Neural crest cell (in vitro differentiated cells): ENCODE measurements around the gene DENND1A. TPM values are rescaled to one million over a fixed set of nuclear protein-coding genes. Genes with fewer than 3 reads are reported as not detected.

Experiments
- DNase-seq: peaks from one replicate; pipeline ENCODE4 v3.0.0; 2021; ENCODE audit warnings: low read depth, mixed read lengths, low spot score
- H3K27ac Mint-ChIP-seq: one replicate; pipeline ENCODE4 v1.8.0; 2021; ENCODE audit warnings: mild to moderate bottlenecking, mixed read lengths; ENCODE audit not compliant: unreplicated experiment
- H3K27me3 Mint-ChIP-seq: 2 replicates; pipeline ENCODE4 v1.8.0; 2021; ENCODE audit warnings: low read depth, mild to moderate bottlenecking, mixed read lengths
- H3K36me3 Mint-ChIP-seq: 2 replicates; pipeline ENCODE4 v1.8.0; 2021; ENCODE audit warnings: low read depth, mild to moderate bottlenecking, mixed read lengths
- H3K4me1 Mint-ChIP-seq: 2 replicates; pipeline ENCODE4 v1.8.0; 2021; ENCODE audit warnings: mixed read lengths
- H3K4me3 Mint-ChIP-seq: one replicate; pipeline ENCODE4 v1.8.0; 2021; ENCODE audit warnings: mild to moderate bottlenecking, mixed read lengths
- H3K9me3 Mint-ChIP-seq: 2 replicates; pipeline ENCODE4 v1.8.0; 2021; ENCODE audit warnings: mixed read lengths
- total RNA-seq: library from RNA; stranded (reverse); gene quantifications from 2 replicates; pipeline ENCODE4 v1.2.1, GENCODE V29; 2021
- TF ChIP-seq, protein P1 (sequence below): fragments of 200-600 bp; sonication (generic); conservative IDR thresholded peaks from 2 replicates; pipeline ENCODE4 v1.5.0; 2021; ENCODE audit warnings: antibody characterized with exemption, mild to moderate bottlenecking

DENND1A gene
- total RNA-seq, 1 donor from 2014 or later: 17.8 TPM

DNA sequence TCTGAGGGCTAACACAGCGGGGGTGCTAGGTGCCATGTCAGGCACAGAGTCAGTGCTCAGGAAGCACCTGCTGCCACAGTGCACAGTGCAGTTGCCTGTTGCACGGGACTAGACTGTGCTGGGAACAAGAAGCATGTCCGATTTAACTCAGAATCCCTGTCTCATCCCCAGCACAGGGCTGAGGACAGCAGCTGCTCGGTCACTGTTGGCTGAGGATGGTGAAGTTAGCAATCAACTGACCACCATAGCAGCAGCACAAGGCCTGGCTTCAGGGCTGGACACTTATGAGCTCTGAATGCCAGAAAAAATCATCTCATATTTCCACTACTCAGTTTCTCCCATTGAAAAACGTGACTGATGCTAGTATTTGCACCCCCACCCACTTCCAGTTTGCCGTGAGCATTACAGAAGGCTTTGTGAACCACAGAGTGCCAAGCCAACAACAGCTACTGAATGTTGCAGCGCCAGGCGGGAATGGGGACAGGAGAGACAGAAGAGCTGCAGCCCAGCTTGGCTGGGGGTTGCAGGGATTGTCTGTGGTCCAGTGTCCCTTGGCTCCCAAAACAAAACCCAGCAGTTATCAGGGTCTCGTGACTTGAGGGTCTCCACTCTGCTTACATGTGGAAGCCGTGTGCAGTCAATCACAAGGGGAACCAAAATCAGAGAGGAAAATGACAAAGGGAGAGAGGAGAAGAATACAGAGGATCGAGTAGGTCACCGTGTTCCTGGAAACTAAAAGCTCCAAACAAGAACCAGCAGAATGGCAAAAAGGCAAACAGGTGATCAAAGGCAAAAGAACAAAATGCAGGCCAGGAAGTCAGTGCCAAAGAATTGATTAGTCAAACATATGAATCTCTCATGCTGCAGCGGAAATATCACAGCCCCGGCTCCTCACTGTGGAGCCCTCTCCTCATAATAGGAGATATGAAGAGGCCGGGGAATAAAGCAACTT, 418.3 kb downstream of the DENND1A start:
- Mint-ChIP-seq H3K27me3 (no peaks in the 10 kb centered on the region), H3K9me3 (no peaks in the 10 kb centered on the region), H3K36me3 (no peaks in the 10 kb centered on the region), H3K4me3 (no peak overlapping the region), H3K4me1 (peaks cover 6% of the 10 kb centered on the region), H3K27ac (no peak overlapping the region)
- TF ChIP-seq, protein P1, sequence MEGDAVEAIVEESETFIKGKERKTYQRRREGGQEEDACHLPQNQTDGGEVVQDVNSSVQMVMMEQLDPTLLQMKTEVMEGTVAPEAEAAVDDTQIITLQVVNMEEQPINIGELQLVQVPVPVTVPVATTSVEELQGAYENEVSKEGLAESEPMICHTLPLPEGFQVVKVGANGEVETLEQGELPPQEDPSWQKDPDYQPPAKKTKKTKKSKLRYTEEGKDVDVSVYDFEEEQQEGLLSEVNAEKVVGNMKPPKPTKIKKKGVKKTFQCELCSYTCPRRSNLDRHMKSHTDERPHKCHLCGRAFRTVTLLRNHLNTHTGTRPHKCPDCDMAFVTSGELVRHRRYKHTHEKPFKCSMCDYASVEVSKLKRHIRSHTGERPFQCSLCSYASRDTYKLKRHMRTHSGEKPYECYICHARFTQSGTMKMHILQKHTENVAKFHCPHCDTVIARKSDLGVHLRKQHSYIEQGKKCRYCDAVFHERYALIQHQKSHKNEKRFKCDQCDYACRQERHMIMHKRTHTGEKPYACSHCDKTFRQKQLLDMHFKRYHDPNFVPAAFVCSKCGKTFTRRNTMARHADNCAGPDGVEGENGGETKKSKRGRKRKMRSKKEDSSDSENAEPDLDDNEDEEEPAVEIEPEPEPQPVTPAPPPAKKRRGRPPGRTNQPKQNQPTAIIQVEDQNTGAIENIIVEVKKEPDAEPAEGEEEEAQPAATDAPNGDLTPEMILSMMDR: no peak
- no peak for DNase-seq

DNA sequence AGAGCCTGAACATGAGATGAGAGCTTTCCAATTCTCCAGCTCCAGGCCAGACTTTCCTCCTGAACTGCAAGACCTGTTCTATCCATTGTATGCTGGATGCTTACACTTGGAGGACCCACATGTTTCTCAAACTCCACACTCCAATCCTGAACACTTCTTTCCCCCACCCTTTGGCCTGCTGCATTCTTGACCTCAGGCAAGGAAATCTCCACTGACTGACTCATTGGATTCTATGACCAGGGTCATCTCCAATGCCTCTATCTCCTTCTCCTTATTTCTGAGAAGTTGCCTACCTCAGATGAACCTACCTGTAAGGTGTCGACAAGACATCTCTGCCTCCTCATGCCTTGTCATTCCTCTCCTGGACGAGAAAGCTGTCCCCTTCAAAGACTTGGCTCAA, 420.3 kb downstream of the DENND1A start:
- DNase-seq: no peak
- TF ChIP-seq, protein P1: no peak
- Mint-ChIP-seq H3K27me3 (no peaks in the 10 kb centered on the region), H3K4me3 (no peak overlapping the region), H3K27ac (no peak overlapping the region), H3K4me1 (peaks cover 6% of the 10 kb centered on the region), H3K36me3 (no peaks in the 10 kb centered on the region), H3K9me3 (no peaks in the 10 kb centered on the region)

DNA sequence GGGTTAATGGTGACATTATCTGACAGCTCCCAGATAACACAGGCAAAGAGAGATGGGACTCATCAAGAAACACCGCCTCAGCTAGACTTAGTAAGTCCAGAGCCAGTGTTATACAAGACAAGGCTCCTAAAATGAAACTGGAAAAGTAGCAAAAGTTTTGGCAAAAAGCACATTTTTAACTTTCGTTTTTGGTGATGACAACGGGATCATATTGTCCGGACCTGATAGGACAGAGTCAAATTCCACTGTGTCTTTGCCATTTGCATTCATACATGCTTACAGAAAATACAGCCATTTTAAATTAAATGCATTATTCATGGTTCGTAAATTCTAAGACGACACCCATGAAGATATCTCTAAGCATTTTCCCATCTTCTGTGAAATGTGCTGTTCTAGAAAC, 421.9 kb downstream of the DENND1A start:
- H3K4me1 Mint-ChIP-seq: peaks cover 6% of the 10 kb centered on the region
- DNase-seq: no peak
- no peaks in the 10 kb centered on the region for H3K27me3 Mint-ChIP-seq
- H3K36me3 Mint-ChIP-seq: no peaks in the 10 kb centered on the region
- H3K9me3 Mint-ChIP-seq: no peaks in the 10 kb centered on the region
- TF ChIP-seq, protein P1: no peak
- H3K4me3 Mint-ChIP-seq: no peak overlapping the region
- H3K27ac Mint-ChIP-seq: no peak overlapping the region

DNA sequence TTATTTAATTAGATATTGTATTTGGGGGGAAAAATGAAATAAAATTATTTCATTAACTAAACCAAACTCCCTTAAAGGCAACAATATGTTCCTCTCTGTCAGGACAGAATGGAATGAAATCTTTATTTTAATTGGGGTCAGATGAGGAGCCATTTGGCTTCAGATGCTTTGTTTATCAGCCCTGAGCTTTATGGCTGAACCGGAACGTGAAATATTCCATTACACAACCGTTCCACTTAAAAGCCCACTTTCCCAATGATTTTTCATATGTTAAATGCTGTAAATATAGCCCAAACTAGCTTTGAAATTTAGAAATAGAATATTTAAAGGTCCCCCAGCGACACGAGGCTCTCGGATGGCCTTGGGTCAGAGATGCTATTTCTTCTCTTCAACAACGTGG, 424.4 kb downstream of the DENND1A start:
- no peak overlapping the region for H3K27ac Mint-ChIP-seq
- no peak for DNase-seq
- H3K36me3 Mint-ChIP-seq: no peaks in the 10 kb centered on the region
- no peak overlapping the region for H3K4me3 Mint-ChIP-seq
- H3K4me1 Mint-ChIP-seq: no peaks in the 10 kb centered on the region
- no peaks in the 10 kb centered on the region for H3K9me3 Mint-ChIP-seq
- TF ChIP-seq, protein P1: no peak
- no peaks in the 10 kb centered on the region for H3K27me3 Mint-ChIP-seq

DNA sequence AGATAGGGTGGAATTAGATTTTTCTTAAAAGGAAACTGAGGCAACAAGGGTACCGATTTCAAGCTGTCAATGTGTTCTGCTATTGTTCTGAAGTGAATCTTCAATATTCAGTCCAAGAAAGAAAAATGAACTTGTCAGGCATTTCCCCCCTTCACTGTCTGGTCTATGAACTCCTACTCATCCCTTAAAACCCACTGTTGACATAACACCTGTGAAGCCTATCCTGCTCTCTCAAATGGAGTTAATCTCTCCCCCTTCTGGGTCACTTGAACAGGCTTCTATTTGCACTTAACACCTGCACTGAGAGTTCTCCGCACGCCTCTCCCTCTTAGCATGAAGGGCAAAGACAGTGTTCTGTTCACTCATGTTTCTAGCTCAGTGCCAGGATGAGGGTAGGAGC, 429.6 kb downstream of the DENND1A start:
- Mint-ChIP-seq H3K4me3 (no peak overlapping the region), H3K27me3 (no peaks in the 10 kb centered on the region), H3K9me3 (no peaks in the 10 kb centered on the region), H3K27ac (no peak overlapping the region), H3K36me3 (no peaks in the 10 kb centered on the region), H3K4me1 (no peaks in the 10 kb centered on the region)
- TF ChIP-seq, protein P1: no peak
- no peak for DNase-seq
